Measurements from ENCODE around the gene SH2D5.

GRCh38 chr1:20689645-20690056 lies 42.9 kb downstream of the SH2D5 start:
- TF ChIP-seq CTCF (IDR thresholded peaks at IDR 0.05) (no peak), POLR2A (IDR thresholded peaks at IDR 0.05) (no peak), EP300 (IDR thresholded peaks at IDR 0.05) (no peak), POLR2AphosphoS5 (IDR thresholded peaks at IDR 0.05) (no peak)
